SU-DHL-6 (cell line): ENCODE measurements around the gene DSC2.

Experiments used
- CTCF ChIP-seq: fragments of 200-600 bp; sonication (generic); IDR thresholded peaks from one replicate; pipeline ENCODE4 v1.5.1; 2017; ENCODE audit warnings: antibody characterized with exemption, mild to moderate bottlenecking, low read length, moderate library complexity; ENCODE audit not compliant: insufficient read depth, poor library complexity, severe bottlenecking
- EZH2phosphoT487 ChIP-seq: fragments of 200-600 bp; sonication (generic), shearing (Covaris generic); conservative IDR thresholded peaks from 2 replicates; pipeline ENCODE4 v1.6.1; 2018; ENCODE audit warnings: mild to moderate bottlenecking, antibody characterized with exemption, low read length, moderate library complexity, mixed read lengths

GRCh38 chr18:31066266-31066665 lies 36.0 kb downstream of the DSC2 start:
- TF ChIP-seq CTCF = no peak
- no peak for TF ChIP-seq EZH2phosphoT487
